Omental fat pad (tissue), 4 donors: ENCODE results near the gene FCRL1. TPM values are rescaled to one million over a fixed set of nuclear protein-coding genes. Genes with fewer than 3 reads are reported as not detected.

Experiments used
- ATAC-seq: fragments of 150-250 bp; one replicate; pipeline ENCODE4 v1.9.1; 2016; ENCODE audit warnings: mild to moderate bottlenecking, moderate library complexity; ENCODE audit not compliant: low FRiP score
- DNase-seq: peaks from one replicate; pipeline ENCODE4 v3.0.0-alpha.2; 2019; ENCODE audit warnings: low spot score
- CTCF ChIP-seq, 3 donors: fragments of 450-650 bp; IDR thresholded peaks; one replicate each; pipeline ENCODE4 v1.5.1; 2016 to 2017; ENCODE audit warnings: antibody characterized with exemption in 3 of 3, mild to moderate bottlenecking in 3 of 3, moderate library complexity in 2 of 3
- total RNA-seq, 4 donors: library from RNA; depleted of rRNA; stranded (reverse); fragments of >200 nt; gene quantifications; one replicate each; pipeline ENCODE4 v1.1.0, GENCODE V29; 2016

The FCRL1 gene
- total RNA-seq, 4 donors from 2014 or later: 0.28 to 0.38 (median 0.32) TPM; not detected in 1

GRCh38 chr1:157803851-157804250, 16.1 kb downstream of the FCRL1 start:
- no peak for DNase-seq
- ATAC-seq: peak; percentile 40

DNA sequence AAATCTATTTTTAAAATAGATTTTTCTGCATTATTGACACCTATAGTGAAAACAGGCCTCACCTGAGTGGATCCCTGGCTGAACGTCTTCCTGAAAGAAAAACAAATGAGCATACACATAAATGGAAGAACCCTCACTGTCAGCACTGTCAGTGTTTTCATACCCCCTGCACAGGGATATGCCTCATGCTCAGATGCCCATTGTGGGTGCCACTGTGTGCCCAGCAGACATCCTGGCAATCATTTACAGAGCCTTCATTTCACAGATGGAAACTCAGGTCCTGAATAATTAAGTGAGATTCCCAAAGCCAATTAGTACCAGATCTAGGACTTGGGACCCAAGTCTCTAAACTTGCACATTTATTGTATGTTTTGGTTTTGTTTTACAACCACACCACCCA, 19.9 kb downstream of the FCRL1 start:
- DNase-seq: no peak
- ATAC-seq: no peak
- TF ChIP-seq CTCF (IDR thresholded peaks at IDR 0.05): no peak

More at GRCh38 chr1:157803851-157804250, 16.1 kb downstream of the FCRL1 start:
- no peak for TF ChIP-seq CTCF (IDR thresholded peaks at IDR 0.05)

DNA sequence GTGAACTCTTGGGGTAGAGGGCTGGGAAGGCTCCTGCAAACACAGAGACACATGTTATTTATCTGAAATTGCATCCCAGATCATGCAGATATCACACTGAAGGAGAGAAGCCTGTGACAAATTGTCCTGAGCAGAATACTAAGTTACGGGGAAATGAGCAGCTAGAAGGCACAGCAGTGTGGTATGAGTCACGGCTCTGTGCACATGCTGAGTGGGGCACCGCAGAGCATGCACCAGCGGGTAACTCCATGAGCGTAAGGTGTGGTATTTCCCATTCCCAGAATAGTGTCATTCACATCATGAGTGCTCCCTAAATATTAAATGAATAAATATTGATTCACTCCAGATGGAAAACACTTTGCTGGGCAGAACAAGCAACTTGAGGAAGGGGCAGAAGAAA, 21.7 kb downstream of the FCRL1 start:
- TF ChIP-seq CTCF (IDR thresholded peaks at IDR 0.05): no peak
- no peak for ATAC-seq
- no peak for DNase-seq

- ATAC-seq (no peak), DNase-seq (no peak)
Measured at GRCh38 chr1:157785248-157785647, 34.7 kb downstream of the FCRL1 start.

GRCh38 chr1:157784801-157785200, 35.1 kb downstream of the FCRL1 start:
- TF ChIP-seq CTCF (IDR thresholded peaks at IDR 0.05): no peak
- ATAC-seq: no peak
- DNase-seq: no peak

More at GRCh38 chr1:157785248-157785647, 34.7 kb downstream of the FCRL1 start:
- no peak for TF ChIP-seq CTCF (IDR thresholded peaks at IDR 0.05)

DNA sequence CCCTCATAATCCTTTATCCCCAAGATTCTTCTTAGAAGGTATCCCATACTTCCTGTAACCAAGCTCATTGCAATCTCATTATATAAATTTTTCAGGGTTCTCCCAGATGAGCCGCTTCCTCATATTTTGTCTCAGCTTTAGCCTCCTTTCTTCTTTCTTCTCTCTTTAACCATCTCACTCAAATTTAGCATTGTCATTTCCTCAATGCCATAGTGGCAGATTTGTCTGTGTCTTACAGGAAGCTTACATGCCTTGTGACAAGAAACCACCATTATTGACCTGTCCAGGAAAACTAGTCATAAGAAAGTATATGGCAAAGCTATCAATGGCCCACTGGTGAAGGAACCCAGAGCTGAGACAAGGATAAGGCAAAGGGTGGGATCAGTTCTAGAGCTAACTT, 37.0 kb downstream of the FCRL1 start:
- ATAC-seq: no peak
- no peak for TF ChIP-seq CTCF (IDR thresholded peaks at IDR 0.05)
- DNase-seq: no peak

DNA sequence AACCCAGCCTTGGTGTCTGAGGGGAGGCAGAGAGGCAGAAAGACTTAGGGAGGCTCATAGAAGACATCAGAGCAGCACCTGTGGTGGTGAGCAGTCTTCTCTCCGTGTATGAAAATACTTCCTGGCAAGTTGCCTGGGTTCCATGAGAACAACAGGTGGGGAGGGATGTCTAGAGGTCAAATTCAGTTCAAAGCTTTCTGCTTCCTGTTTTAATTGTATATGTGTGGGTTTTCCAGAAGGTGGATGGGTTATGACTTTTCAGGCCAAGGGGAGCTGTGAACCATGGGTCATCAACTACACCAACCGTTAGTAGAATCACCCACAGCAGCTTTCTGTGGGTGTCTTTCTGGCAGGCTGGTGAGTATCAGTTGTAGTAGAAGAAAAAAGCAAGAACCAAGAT, 38.9 kb downstream of the FCRL1 start:
- TF ChIP-seq CTCF (IDR thresholded peaks at IDR 0.05): no peak
- DNase-seq: no peak
- ATAC-seq: no peak
